Measurements from ENCODE around the gene COL13A1. TPM values are rescaled to one million over a fixed set of nuclear protein-coding genes. Genes with fewer than 3 reads are reported as not detected.

Gene COL13A1
- total RNA-seq, 4 donors from 2014 or later: 0.19 to 6.9 (median 2.4) TPM

GRCh38 chr10:69810097-69810496 is 8.4 kb downstream of the COL13A1 start:
- no peaks in the 10 kb centered on the region for H3K9me3 ChIP-seq
- H3K27me3 ChIP-seq: no peaks in the 10 kb centered on the region
- peaks cover 12 to 20% of the 10 kb centered on the region in 2 donors for H3K4me1 ChIP-seq
- no peaks in the 10 kb centered on the region for H3K36me3 ChIP-seq
- in situ Hi-C loops (cut with MboI; ENCODE audit: low sequenced_read_pairs in 4 of 4): no loop called here
- no peak overlapping the region for H3K4me3 ChIP-seq
- no peak for DNase-seq
- ATAC-seq: no peak
- H3K27ac ChIP-seq: no peak overlapping the region
- no peak for TF ChIP-seq POLR2A (IDR thresholded peaks at IDR 0.05)
- TF ChIP-seq CTCF (IDR thresholded peaks at IDR 0.05 in 4 of 5, conservative IDR thresholded peaks at IDR 0.05 in 1 of 5): no peak
- intact Hi-C loops (cut with DNase I; ENCODE audit: low total_unique reads): no loop called here

GRCh38 chr10:69810675-69811397 is 9.1 kb downstream of the COL13A1 start:
- no peaks in the 10 kb centered on the region for H3K27me3 ChIP-seq
- H3K36me3 ChIP-seq: no peaks in the 10 kb centered on the region
- ATAC-seq: no peak
- no peak for DNase-seq
- no peak overlapping the region for H3K27ac ChIP-seq
- H3K9me3 ChIP-seq: no peaks in the 10 kb centered on the region
- in situ Hi-C loops (cut with MboI; ENCODE audit: low sequenced_read_pairs in 4 of 4) (no loop called here), intact Hi-C loops (cut with DNase I; ENCODE audit: low total_unique reads) (no loop called here)
- H3K4me1 ChIP-seq: peaks cover 13 to 20% of the 10 kb centered on the region in 2 donors
- TF ChIP-seq CTCF (IDR thresholded peaks at IDR 0.05 in 4 of 5, conservative IDR thresholded peaks at IDR 0.05 in 1 of 5) (no peak), POLR2A (IDR thresholded peaks at IDR 0.05) (no peak)
- no peak overlapping the region for H3K4me3 ChIP-seq

GRCh38 chr10:69813632-69814031 is 11.9 kb downstream of the COL13A1 start:
- Histone ChIP-seq H3K27ac (no peak overlapping the region), H3K9me3 (no peaks in the 10 kb centered on the region), H3K36me3 (no peaks in the 10 kb centered on the region), H3K4me3 (no peak overlapping the region), H3K27me3 (no peaks in the 10 kb centered on the region), H3K4me1 (peaks cover 13 to 20% of the 10 kb centered on the region in 2 donors)
- intact Hi-C loops (cut with DNase I; ENCODE audit: low total_unique reads): no loop called here
- TF ChIP-seq CTCF (IDR thresholded peaks at IDR 0.05 in 4 of 5, conservative IDR thresholded peaks at IDR 0.05 in 1 of 5) (no peak), POLR2A (IDR thresholded peaks at IDR 0.05) (no peak)
- in situ Hi-C loops (cut with MboI; ENCODE audit: low sequenced_read_pairs in 4 of 4): no loop called here
- no peak for ATAC-seq
- DNase-seq: no peak

GRCh38 chr10:69814251-69814650 is 12.5 kb downstream of the COL13A1 start:
- Histone ChIP-seq H3K4me1 (peaks cover 13 to 20% of the 10 kb centered on the region in 2 donors), H3K27me3 (no peaks in the 10 kb centered on the region), H3K9me3 (no peaks in the 10 kb centered on the region), H3K36me3 (no peaks in the 10 kb centered on the region), H3K27ac (no peak overlapping the region), H3K4me3 (no peak overlapping the region)
- in situ Hi-C loops (cut with MboI; ENCODE audit: low sequenced_read_pairs in 4 of 4): no loop called here
- intact Hi-C loops (cut with DNase I; ENCODE audit: low total_unique reads): no loop called here
- TF ChIP-seq CTCF (IDR thresholded peaks at IDR 0.05 in 4 of 5, conservative IDR thresholded peaks at IDR 0.05 in 1 of 5) (no peak), POLR2A (IDR thresholded peaks at IDR 0.05) (no peak)
- no peak for ATAC-seq
- no peak for DNase-seq

GRCh38 chr10:69815104-69815503 is 13.4 kb downstream of the COL13A1 start:
- no peak overlapping the region for H3K4me3 ChIP-seq
- TF ChIP-seq CTCF (IDR thresholded peaks at IDR 0.05 in 4 of 5, conservative IDR thresholded peaks at IDR 0.05 in 1 of 5): no peak
- TF ChIP-seq POLR2A (IDR thresholded peaks at IDR 0.05): no peak
- H3K36me3 ChIP-seq: no peaks in the 10 kb centered on the region
- H3K4me1 ChIP-seq: peaks cover 13 to 20% of the 10 kb centered on the region in 2 donors
- H3K9me3 ChIP-seq: no peaks in the 10 kb centered on the region
- no peak overlapping the region for H3K27ac ChIP-seq
- no peak for DNase-seq
- no peak for ATAC-seq
- intact Hi-C loops (cut with DNase I; ENCODE audit: low total_unique reads) (no loop called here), in situ Hi-C loops (cut with MboI; ENCODE audit: low sequenced_read_pairs in 4 of 4) (no loop called here)
- no peaks in the 10 kb centered on the region for H3K27me3 ChIP-seq
